HCT116 (cell line): ENCODE data around the gene CHAMP1.

Source experiments
- CBX3 ChIP-seq: IDR thresholded peaks from 2 replicates; pipeline ENCODE4 v1.6.1; 2012; ENCODE audit warnings: low read depth
- CEBPB ChIP-seq: IDR thresholded peaks from 2 replicates; pipeline ENCODE4 v1.6.1; 2012; ENCODE audit warnings: low read depth
- EZH2 ChIP-seq: fragments of 200-600 bp; sonication (generic); IDR thresholded peaks from 2 replicates; pipeline ENCODE4 v1.6.1; 2017; ENCODE audit warnings: antibody characterized with exemption, mixed run types
- JUND ChIP-seq: IDR thresholded peaks from 2 replicates; pipeline ENCODE4 v1.6.1; 2012
- YY1 ChIP-seq: IDR thresholded peaks from 2 replicates; pipeline ENCODE4 v1.6.1; 2011; ENCODE audit warnings: low read length, low read depth, moderate library complexity, mild to moderate bottlenecking; ENCODE audit not compliant: insufficient replicate concordance; ENCODE audit errors: extremely low read depth
- ZNF274 ChIP-seq: fragments of 200-500 bp; sonication (Bioruptor generic); IDR thresholded peaks from 2 replicates; pipeline ENCODE4 v1.6.1; 2014; ENCODE audit warnings: mild to moderate bottlenecking, low read depth, low read length, inconsistent platforms
- TF ChIP-seq, protein P1 (sequence below), 3 experiments: fragments of 200-600 bp in 1 of 3; sonication (generic) in 1 of 3; IDR thresholded peaks in 2 of 3; conservative IDR thresholded peaks in 1 of 3; 2 replicates each; pipeline ENCODE4 v1.5.1; 2012 to 2017; ENCODE audit warnings: low read depth in 2 of 3, low read length in 2 of 3, antibody characterized with exemption in 1 of 3, borderline replicate concordance in 1 of 3, control low read depth in 1 of 3, mild to moderate bottlenecking in 1 of 3, mixed read lengths in 1 of 3, mixed run types in 1 of 3, moderate library complexity in 1 of 3; ENCODE audit not compliant: insufficient read depth in 1 of 3
- TF ChIP-seq, protein P2 (sequence below): IDR thresholded peaks from 2 replicates; pipeline ENCODE4 v1.6.1; 2012
- TF ChIP-seq, protein P3 (sequence below): IDR thresholded peaks from 2 replicates; pipeline ENCODE4 v1.6.1; 2012

DNA sequence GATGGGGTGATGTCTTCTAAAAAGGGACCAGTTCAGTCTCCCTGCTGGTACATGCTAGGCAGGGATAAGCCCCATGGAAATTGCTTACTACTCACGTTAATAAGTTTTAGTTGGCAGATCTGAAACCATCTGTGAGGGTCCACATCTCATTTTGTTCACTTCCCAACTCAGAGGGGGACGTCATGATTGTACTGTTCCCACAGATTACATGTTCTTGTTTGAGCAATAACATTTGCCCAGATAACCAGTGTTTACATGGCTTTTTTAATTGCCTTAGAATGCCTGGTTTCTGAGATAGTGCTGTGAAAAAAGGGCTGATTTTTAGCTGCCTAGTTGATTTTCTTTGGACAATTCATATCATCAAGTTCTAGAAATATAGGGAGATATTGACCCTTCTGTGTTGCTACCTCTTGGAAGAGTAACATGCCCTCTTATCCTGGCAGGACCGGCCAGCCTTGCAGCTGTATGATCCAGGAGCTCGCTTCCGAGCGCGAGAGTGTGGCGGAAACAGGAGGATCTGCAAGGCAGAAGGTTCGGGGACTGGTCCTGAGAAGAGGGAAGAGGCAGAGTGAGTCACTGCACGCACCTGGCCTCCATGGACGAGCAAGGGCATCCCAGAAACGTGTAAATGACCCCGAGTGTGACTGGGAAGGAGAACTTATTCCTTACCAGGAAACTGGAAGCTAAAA is 9.8 kb upstream of the CHAMP1 start:
- TF ChIP-seq, protein P1, sequence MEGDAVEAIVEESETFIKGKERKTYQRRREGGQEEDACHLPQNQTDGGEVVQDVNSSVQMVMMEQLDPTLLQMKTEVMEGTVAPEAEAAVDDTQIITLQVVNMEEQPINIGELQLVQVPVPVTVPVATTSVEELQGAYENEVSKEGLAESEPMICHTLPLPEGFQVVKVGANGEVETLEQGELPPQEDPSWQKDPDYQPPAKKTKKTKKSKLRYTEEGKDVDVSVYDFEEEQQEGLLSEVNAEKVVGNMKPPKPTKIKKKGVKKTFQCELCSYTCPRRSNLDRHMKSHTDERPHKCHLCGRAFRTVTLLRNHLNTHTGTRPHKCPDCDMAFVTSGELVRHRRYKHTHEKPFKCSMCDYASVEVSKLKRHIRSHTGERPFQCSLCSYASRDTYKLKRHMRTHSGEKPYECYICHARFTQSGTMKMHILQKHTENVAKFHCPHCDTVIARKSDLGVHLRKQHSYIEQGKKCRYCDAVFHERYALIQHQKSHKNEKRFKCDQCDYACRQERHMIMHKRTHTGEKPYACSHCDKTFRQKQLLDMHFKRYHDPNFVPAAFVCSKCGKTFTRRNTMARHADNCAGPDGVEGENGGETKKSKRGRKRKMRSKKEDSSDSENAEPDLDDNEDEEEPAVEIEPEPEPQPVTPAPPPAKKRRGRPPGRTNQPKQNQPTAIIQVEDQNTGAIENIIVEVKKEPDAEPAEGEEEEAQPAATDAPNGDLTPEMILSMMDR (IDR thresholded peaks at IDR 0.05 in 2 of 3, conservative IDR thresholded peaks at IDR 0.05 in 1 of 3; ENCODE audit: borderline replicate concordance in 1 of 3, insufficient read depth in 1 of 3, low read depth in 2 of 3, low read length in 2 of 3): no peak
- TF ChIP-seq, protein P2, sequence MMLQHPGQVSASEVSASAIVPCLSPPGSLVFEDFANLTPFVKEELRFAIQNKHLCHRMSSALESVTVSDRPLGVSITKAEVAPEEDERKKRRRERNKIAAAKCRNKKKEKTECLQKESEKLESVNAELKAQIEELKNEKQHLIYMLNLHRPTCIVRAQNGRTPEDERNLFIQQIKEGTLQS: no peak
- TF ChIP-seq YY1 (no peak), EZH2 (no peak), CEBPB (no peak), JUND (no peak), CBX3 (no peak), ZNF274 (no peak)
- TF ChIP-seq, protein P3, sequence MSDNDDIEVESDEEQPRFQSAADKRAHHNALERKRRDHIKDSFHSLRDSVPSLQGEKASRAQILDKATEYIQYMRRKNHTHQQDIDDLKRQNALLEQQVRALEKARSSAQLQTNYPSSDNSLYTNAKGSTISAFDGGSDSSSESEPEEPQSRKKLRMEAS: no peak
